ENCODE measurements around the gene USP7. TPM values are rescaled to one million over a fixed set of nuclear protein-coding genes. Genes with fewer than 3 reads are reported as not detected.

The USP7 gene
- total RNA-seq, 2 experiments from 2014 or later: 162 to 166 TPM

DNA sequence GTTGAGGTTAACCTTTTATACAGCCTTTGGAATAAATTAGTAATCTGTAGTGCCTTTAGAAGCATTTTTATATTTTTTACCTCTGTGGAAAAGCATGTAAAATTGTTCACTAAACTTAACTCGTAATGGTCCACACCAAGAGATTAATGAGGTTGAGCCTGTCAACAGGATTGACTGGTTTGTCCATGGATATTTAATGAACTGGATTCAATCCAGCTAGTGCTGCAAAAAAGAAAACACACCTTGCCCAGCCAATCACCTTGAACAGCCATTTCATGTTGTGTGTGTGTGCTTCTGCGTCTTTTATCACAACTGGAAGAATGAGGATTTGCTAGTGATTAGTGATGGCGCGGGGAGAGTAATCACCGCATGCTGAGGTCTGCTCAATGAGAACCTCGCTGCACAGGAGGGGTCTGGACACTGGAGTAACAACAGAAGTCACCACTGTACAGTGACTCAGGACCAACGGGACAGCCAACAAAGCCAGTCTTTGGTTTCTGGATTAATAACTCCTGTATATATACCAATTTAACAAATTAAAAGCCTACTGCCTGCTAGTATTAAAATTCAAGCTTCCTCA, 47.9 kb downstream of the USP7 start:
- ChIA-PET CTCF (interaction anchor here (1.2 to 11.7 kb wide), 3 partner anchors 10 to 93 kb away, joined by 3 to 82 read pairs (median 12); no protein-coding TSS in a partner anchor), POLR2A (interaction anchor here (0.7 to 1.1 kb wide), 2 partner anchors 15 to 67 kb away, joined by 3 read pairs; no protein-coding TSS in a partner anchor)
- Mint-ChIP-seq H3K4me1 (peaks cover 80% of the 10 kb centered on the region), H3K36me3 (ENCODE audit: low read depth) (peaks cover 90% of the 10 kb centered on the region), H3K9me3 (no peaks in the 10 kb centered on the region), H3K4me3 (no peak overlapping the region), H3K27me3 (no peaks in the 10 kb centered on the region), H3K27ac (no peak overlapping the region)
- no peak for DNase-seq

DNA sequence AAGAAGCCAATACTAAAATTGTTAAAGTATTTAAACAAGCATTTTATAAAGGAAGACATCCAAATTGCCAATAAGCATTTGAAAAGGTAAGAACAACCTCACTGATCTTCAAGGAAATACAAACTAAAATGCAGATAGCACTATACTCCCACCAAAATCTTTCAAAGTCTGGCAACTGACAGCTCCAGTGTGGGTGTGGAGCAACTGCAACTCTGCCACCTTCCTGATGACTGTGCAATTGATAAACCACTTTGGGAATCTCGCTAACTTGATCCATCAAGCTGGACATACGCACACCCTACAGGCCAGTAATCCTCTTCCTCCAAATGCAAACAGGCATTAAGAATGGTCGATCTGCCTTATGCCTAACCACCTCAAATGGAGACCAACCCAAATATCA, 49.6 kb downstream of the USP7 start:
- no peak overlapping the region for H3K27ac Mint-ChIP-seq
- no peaks in the 10 kb centered on the region for H3K9me3 Mint-ChIP-seq
- no peak for DNase-seq
- ChIA-PET CTCF (interaction anchor here (1.1 to 11.7 kb wide), 3 partner anchors 16 to 95 kb away, joined by 3 to 82 read pairs (median 12); no protein-coding TSS in a partner anchor), POLR2A (no interaction called here)
- H3K4me3 Mint-ChIP-seq: no peak overlapping the region
- peaks cover 75% of the 10 kb centered on the region for H3K4me1 Mint-ChIP-seq
- H3K36me3 Mint-ChIP-seq (ENCODE audit: low read depth): peaks cover 90% of the 10 kb centered on the region
- no peaks in the 10 kb centered on the region for H3K27me3 Mint-ChIP-seq

DNA sequence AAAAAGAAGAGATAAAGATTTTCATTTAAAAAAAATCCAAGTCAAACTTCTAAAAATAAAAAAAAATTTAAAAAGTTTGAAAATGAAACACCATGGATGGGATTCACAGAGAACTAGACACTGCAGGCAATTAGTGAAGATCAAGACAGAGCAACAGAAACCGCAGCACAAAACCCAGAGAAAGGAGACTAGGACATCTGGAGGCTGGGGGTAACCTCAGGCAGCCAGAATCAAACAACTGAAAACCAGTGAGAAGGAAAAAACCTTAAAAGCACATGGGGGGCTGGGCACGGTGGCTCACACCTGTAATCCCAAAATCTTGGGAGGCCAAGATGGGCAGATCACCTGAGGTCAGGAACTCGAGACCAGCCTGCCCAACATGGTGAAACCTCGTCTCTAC, 50.9 kb downstream of the USP7 start:
- Mint-ChIP-seq H3K9me3 (no peaks in the 10 kb centered on the region), H3K36me3 (ENCODE audit: low read depth) (peaks cover 92% of the 10 kb centered on the region), H3K4me3 (no peak overlapping the region), H3K4me1 (peaks cover 78% of the 10 kb centered on the region), H3K27me3 (no peaks in the 10 kb centered on the region), H3K27ac (no peak overlapping the region)
- ChIA-PET POLR2A (no interaction called here), CTCF (interaction anchor here (0.5 to 11.7 kb wide), 2 partner anchors 23 to 97 kb away, joined by 3 to 82 read pairs; no protein-coding TSS in a partner anchor)
- no peak for DNase-seq

DNA sequence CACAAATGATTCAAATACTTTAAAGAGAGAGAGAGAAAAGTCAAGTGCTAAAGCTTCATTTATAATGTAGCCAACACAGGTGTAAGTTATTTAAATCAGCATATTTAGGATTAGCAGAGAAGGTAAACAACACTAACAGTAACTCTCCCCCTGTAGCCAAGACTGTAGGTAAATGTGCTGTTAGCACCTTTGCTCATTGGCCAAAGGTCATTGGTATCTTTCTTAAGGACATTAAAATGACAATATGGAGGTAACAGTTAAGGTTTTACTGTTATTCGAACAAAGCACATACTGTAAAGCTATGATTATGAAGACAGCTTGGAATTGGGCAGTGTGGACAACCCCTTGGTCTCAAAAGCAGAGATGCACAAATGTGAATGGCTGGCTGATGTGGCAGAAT, 52.9 kb downstream of the USP7 start:
- no peaks in the 10 kb centered on the region for H3K9me3 Mint-ChIP-seq
- peaks cover 87% of the 10 kb centered on the region for H3K36me3 Mint-ChIP-seq (ENCODE audit: low read depth)
- POLR2A ChIA-PET: interaction anchor here (0.8 to 1.6 kb wide), 4 partner anchors 9 to 51 kb away, joined by 3 to 5 read pairs (median 4); no protein-coding TSS in a partner anchor
- no peaks in the 10 kb centered on the region for H3K27me3 Mint-ChIP-seq
- DNase-seq: no peak
- no peak overlapping the region for H3K4me3 Mint-ChIP-seq
- CTCF ChIA-PET: interaction anchor here (2.1 to 11.7 kb wide), 2 partner anchors 25 to 98 kb away, joined by 9 to 82 read pairs; no protein-coding TSS in a partner anchor
- H3K27ac Mint-ChIP-seq: peak overlapping the region; percentile 32
- peaks cover 64% of the 10 kb centered on the region for H3K4me1 Mint-ChIP-seq

DNA sequence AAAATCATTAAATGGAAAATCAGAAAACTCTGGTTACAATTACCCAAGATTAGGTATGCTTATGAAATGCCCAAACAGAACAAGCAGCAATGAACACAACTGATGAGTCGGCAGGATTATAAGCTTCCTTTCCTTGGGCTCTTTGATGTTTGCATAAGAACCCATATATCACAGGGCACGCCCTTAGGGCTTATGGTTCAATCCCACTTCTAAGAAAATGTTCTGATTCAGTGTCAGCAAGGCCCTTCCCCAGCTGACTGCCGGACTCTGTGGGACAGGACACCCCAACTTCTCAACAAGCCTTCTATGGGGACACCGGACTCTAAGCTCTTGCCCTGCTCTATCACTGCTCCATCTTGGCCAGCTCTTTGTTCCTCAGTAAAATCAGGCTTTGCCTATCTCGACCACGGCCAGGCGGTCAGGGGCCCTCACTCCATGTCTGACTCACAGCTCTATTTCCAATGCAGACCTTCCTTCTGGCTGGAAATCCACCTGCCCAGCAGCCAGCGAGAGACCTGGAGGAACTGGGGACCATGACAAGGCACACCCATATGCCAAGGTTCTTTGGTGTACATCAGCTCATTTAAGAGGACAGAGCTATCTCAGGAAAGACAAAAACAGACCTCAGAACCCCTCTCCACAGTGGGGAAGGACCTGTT, 54.8 kb downstream of the USP7 start:
- ChIA-PET CTCF (interaction anchor here (1.1 to 11.7 kb wide), 3 partner anchors 11 to 100 kb away, joined by 3 to 82 read pairs (median 16); no protein-coding TSS in a partner anchor), POLR2A (interaction anchor here (0.9 to 1.5 kb wide), 7 partner anchors 9 to 188 kb away, joined by 3 to 8 read pairs (median 4); partner anchors contain the start of gene HAPSTR1)
- no peak overlapping the region for H3K4me3 Mint-ChIP-seq
- no peaks in the 10 kb centered on the region for H3K27me3 Mint-ChIP-seq
- no peak for DNase-seq
- H3K9me3 Mint-ChIP-seq: no peaks in the 10 kb centered on the region
- peaks cover 50% of the 10 kb centered on the region for H3K4me1 Mint-ChIP-seq
- peaks cover 86% of the 10 kb centered on the region for H3K36me3 Mint-ChIP-seq (ENCODE audit: low read depth)
- peak overlapping the region; percentile 2 for H3K27ac Mint-ChIP-seq

DNA sequence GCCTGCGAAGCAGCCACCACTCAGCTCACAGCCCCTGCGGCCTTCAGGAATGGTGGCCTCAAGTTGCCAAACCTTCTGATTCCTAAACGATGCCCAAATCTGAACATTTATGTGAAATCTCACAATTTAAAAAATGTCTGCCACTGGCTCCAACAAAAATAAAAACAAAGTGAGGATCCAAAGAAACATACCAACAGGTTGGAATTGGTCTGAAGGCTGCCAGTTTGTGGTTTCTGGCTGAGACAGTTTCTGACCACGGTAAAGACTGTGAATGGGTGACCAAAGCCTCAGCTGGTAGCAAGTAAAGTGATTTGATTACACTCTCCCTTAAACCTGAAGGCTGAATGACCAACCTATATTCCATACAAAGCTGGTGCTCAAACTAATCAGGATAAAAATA, 56.6 kb downstream of the USP7 start:
- H3K36me3 Mint-ChIP-seq (ENCODE audit: low read depth): peaks cover 88% of the 10 kb centered on the region
- H3K27ac Mint-ChIP-seq: no peak overlapping the region
- POLR2A ChIA-PET: no interaction called here

DNA sequence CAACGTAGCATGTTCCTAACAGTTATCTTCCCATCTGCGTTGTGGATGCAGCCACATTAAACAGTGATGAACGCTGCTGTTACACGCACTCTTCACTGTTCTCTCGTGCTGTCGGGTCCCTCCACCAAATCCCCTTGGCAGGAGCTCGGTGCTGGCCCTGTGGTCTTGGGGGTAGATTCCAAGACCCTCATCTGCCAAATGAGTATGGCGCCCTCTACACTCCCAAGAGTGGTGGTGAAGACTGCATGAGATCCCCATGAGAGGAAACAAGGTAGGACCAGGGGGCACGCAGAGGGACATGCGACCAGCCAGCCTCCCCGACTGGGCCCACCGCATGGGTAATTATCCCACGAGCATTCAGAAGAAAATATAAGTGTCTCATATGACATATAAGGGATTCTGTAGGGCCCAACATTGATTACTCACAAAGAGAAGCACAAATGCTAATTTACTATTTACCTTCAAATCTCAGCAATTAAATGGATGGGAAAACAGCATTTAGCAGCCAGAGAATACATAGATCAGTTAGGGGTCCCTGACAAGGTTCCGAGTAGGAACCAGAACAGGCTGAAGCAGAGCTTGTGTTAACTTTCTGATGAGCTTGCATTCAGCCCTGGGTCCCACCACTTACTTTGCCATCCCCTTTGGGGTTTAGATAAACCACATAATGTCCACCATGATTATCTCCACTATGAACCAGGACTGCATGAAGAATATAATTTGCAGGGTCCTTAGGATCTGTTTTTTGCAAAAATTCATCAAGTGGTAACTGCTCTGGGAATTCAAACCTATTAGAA, 57.7 kb downstream of the USP7 start:
- CTCF ChIA-PET: interaction anchor here (1.0 to 11.7 kb wide), 6 partner anchors 9 to 103 kb away, joined by 3 to 82 read pairs (median 4); no protein-coding TSS in a partner anchor

More for the DNA sequence above, 56.6 kb downstream of the USP7 start:
- H3K4me1 Mint-ChIP-seq: peaks cover 41% of the 10 kb centered on the region
- DNase-seq: no peak
- no peak overlapping the region for H3K4me3 Mint-ChIP-seq
- no peaks in the 10 kb centered on the region for H3K9me3 Mint-ChIP-seq
- CTCF ChIA-PET: interaction anchor here (1.8 to 11.7 kb wide), 2 partner anchors 29 to 102 kb away, joined by 9 to 82 read pairs; no protein-coding TSS in a partner anchor
- no peaks in the 10 kb centered on the region for H3K27me3 Mint-ChIP-seq

DNA sequence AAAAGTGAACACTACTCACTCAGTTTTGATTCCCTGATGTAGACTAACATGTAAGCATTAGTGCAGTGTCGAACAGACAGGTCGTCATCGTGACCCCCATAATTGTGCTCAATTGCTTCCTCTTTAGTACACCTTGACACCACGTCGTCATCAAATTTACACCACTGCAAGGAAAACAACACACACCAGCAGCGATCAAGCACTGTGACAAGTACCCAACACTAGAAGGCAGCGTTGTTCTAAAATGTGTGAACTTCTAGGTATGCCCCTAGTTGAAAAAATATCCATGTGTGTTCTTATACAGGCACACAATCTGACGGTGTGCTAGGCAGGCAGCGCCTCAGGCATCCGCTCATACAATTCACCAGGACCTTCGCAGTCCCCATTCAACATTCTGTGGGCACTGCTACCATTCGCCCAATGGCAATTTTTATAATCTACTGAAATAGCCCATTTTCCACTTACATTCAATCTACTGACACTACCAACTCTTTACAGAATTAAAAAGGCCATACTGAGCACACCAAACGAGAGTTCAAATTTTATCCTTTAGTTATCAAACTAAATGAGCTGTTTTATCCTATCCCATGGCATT, 58.4 kb downstream of the USP7 start:
- Mint-ChIP-seq H3K27ac (no peak overlapping the region), H3K4me3 (no peak overlapping the region), H3K27me3 (no peaks in the 10 kb centered on the region), H3K4me1 (peaks cover 25% of the 10 kb centered on the region), H3K36me3 (ENCODE audit: low read depth) (peaks cover 88% of the 10 kb centered on the region), H3K9me3 (no peaks in the 10 kb centered on the region)
- POLR2A ChIA-PET: no interaction called here
- DNase-seq: no peak
- CTCF ChIA-PET: interaction anchor here (1.2 to 11.7 kb wide), 5 partner anchors 8 to 103 kb away, joined by 3 to 82 read pairs (median 4); no protein-coding TSS in a partner anchor

More for the DNA sequence above, 57.7 kb downstream of the USP7 start:
- H3K9me3 Mint-ChIP-seq: no peaks in the 10 kb centered on the region
- H3K27me3 Mint-ChIP-seq: no peaks in the 10 kb centered on the region
- POLR2A ChIA-PET: no interaction called here
- no peak overlapping the region for H3K27ac Mint-ChIP-seq
- no peak overlapping the region for H3K4me3 Mint-ChIP-seq
- H3K36me3 Mint-ChIP-seq (ENCODE audit: low read depth): peaks cover 88% of the 10 kb centered on the region
- H3K4me1 Mint-ChIP-seq: peaks cover 32% of the 10 kb centered on the region
- DNase-seq: no peak

DNA sequence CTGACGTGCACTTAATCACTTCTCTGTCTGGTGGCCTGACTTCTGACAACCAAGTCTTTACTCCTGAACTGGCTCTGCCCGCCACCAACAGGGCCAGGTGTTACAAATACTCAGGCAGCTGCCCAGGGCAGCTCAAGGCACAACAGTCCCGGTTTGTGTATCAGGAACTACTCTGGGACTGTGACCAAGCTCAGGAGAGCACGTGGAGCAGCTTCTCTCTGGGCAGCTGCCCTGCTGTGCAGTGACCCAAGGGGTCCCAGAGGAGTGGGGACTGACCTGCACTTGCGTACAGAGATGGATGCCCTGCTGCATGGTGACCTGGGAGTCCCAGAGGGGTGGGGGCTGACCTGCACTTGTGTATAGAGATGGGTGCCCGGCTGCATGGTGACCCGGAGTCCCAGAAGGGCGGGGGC, 59.7 kb downstream of the USP7 start:
- POLR2A ChIA-PET: no interaction called here
- no peaks in the 10 kb centered on the region for H3K27me3 Mint-ChIP-seq
- CTCF ChIA-PET: interaction anchor here (0.9 kb wide), 1 partner anchor 105 kb away, joined by 3 read pairs; no protein-coding TSS in a partner anchor
- DNase-seq: no peak
- H3K4me3 Mint-ChIP-seq: no peak overlapping the region
- H3K36me3 Mint-ChIP-seq (ENCODE audit: low read depth): peaks cover 90% of the 10 kb centered on the region
- no peak overlapping the region for H3K27ac Mint-ChIP-seq
- H3K9me3 Mint-ChIP-seq: no peaks in the 10 kb centered on the region
- peaks cover 18% of the 10 kb centered on the region for H3K4me1 Mint-ChIP-seq

DNA sequence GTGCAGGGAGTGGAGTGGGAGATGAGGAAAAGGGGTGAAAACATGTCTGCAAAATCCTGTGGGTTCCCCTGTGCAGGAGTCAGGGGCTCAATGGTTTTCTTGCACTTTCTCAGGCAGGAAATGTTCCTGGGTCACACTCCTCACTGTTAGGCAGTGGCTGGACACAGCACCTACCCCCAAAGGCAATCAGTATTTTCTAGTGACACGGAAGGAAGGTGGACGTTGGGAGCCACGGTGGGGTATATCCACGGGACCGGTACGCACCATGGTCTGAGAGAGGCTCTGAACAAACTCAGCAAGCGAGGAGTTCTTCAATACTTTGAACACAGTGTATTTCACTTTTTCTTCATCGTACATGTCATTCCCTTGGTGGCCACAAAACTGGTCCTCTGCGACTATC, 60.7 kb downstream of the USP7 start:
- peaks cover 7% of the 10 kb centered on the region for H3K4me1 Mint-ChIP-seq
- CTCF ChIA-PET: no interaction called here
- POLR2A ChIA-PET: no interaction called here
- H3K9me3 Mint-ChIP-seq: no peaks in the 10 kb centered on the region
- no peak overlapping the region for H3K4me3 Mint-ChIP-seq
- no peaks in the 10 kb centered on the region for H3K27me3 Mint-ChIP-seq
- no peak for DNase-seq
- no peak overlapping the region for H3K27ac Mint-ChIP-seq
- peaks cover 88% of the 10 kb centered on the region for H3K36me3 Mint-ChIP-seq (ENCODE audit: low read depth)

DNA sequence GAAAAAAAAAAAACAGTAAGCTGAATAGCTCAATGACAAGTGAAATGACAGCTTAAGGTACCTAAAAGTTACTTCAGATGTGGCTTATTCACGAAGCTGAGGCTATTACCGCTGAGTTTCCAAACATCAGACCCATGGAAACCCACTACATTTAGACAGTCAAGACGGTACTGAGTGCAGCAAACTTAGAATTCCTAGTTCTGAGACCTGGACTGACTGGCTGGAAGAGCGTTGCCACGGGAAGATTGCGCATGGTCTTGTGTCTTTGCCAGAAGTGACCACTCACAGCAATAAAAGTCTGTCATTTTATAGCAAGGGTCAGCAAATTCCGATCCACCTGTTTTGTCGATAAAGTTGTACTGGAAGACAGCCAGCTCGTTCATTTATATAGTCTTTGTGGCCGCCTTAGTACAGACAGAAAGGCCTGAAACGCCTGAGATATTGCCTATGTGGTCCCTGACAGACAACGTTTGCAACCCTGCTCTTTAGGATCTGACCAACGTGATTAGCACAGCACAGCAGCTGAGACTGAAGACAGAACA, 62.3 kb downstream of the USP7 start:
- Mint-ChIP-seq H3K27me3 (no peaks in the 10 kb centered on the region), H3K4me1 (no peaks in the 10 kb centered on the region), H3K36me3 (ENCODE audit: low read depth) (peaks cover 89% of the 10 kb centered on the region), H3K27ac (no peak overlapping the region), H3K9me3 (no peaks in the 10 kb centered on the region), H3K4me3 (no peak overlapping the region)
- DNase-seq: no peak
- ChIA-PET POLR2A (interaction anchor here (1.0 to 1.1 kb wide), 2 partner anchors 9 to 15 kb away, joined by 3 read pairs; no protein-coding TSS in a partner anchor), CTCF (interaction anchor here (1.0 to 5.6 kb wide), 5 partner anchors 21 to 328 kb away, joined by 4 to 28 read pairs (median 6); no protein-coding TSS in a partner anchor)

DNA sequence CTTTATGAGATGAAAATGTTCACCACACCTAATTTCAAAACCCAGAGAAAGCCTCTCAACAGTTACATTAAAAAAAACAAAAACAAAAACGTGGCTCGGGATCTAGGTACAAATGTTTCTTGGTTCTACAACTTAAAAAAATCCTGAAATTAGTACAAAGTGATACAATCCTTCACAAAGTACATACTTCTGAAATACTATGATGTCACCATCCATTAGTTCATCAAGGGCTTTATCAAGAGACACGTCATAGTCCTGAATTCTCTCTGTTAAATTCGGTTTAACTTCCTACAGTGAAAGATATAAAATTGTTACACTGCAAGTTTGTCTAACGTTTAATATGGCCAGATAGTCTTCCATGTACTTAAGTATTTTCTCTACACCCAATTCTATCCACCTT, 63.4 kb downstream of the USP7 start:
- POLR2A ChIA-PET: interaction anchor here (1.0 kb wide), 1 partner anchor 16 kb away, joined by 3 read pairs; no protein-coding TSS in a partner anchor
- Mint-ChIP-seq H3K36me3 (ENCODE audit: low read depth) (peaks cover 83% of the 10 kb centered on the region), H3K4me1 (no peaks in the 10 kb centered on the region), H3K27ac (no peak overlapping the region), H3K27me3 (no peaks in the 10 kb centered on the region), H3K9me3 (no peaks in the 10 kb centered on the region), H3K4me3 (no peak overlapping the region)
- CTCF ChIA-PET: interaction anchor here (0.7 to 5.6 kb wide), 5 partner anchors 20 to 327 kb away, joined by 4 to 28 read pairs (median 6); no protein-coding TSS in a partner anchor
- no peak for DNase-seq
